Fibroblast of pulmonary artery (primary cell): ENCODE results near the gene BRAP.
"Not testable (repeated sequence)": the region's sequence is repeated elsewhere in the genome, so short reads cannot be mapped to it uniquely, and the experiment has no call there.

Experiments used
- DNase-seq: peaks from one replicate; pipeline ENCODE4 v3.0.0-alpha.2; 2010; ENCODE audit warnings: low read depth
- H3K4me3 ChIP-seq: replicated peaks from 2 replicates; pipeline ENCODE4 v1.5.1; 2011; ENCODE audit warnings: low read depth, mild to moderate bottlenecking, control low read depth, low read length, moderate library complexity
- CTCF ChIP-seq: IDR thresholded peaks from 2 replicates; pipeline ENCODE4 v1.5.1; 2011; ENCODE audit warnings: mild to moderate bottlenecking, control low read depth, low read length, inconsistent platforms; ENCODE audit errors: missing control alignments

Gene BRAP

GRCh38 chr12:111655356-111655755 is 30.4 kb downstream of the BRAP start:
- no peak for DNase-seq
- no peak for TF ChIP-seq CTCF
- H3K4me3 ChIP-seq, result no peak overlapping the region

GRCh38 chr12:111653596-111653995 is 32.2 kb downstream of the BRAP start:
- DNase-seq, result no peak
- TF ChIP-seq CTCF, result no peak
- no peak overlapping the region for H3K4me3 ChIP-seq

GRCh38 chr12:111652530-111652929 is 33.2 kb downstream of the BRAP start:
- not testable (repeated sequence) for H3K4me3 ChIP-seq, DNase-seq

GRCh38 chr12:111650912-111651311 is 34.8 kb downstream of the BRAP start:
- no peak for TF ChIP-seq CTCF
- no peak for DNase-seq
- H3K4me3 ChIP-seq, result no peak overlapping the region

- H3K4me3 ChIP-seq, result no peak overlapping the region
- DNase-seq, result no peak
- TF ChIP-seq CTCF, result no peak
Measured at GRCh38 chr12:111645433-111645832, 40.3 kb downstream of the BRAP start.

GRCh38 chr12:111643427-111643826 is 42.3 kb downstream of the BRAP start:
- peak; percentile 72 for DNase-seq
- no peak for TF ChIP-seq CTCF
- H3K4me3 ChIP-seq, result no peak overlapping the region

- H3K4me3 ChIP-seq, result no peak overlapping the region
- peak; percentile 35 for TF ChIP-seq CTCF
- no peak for DNase-seq
Measured at GRCh38 chr12:111642681-111643426, 42.9 kb downstream of the BRAP start.
